SJSA1 (cell line): ENCODE measurements around the gene ZNF587B. TPM values are rescaled to one million over a fixed set of nuclear protein-coding genes. Genes with fewer than 3 reads are reported as not detected.
"Not testable (repeated sequence)": the region's sequence is repeated elsewhere in the genome, so short reads cannot be mapped to it uniquely, and the experiment has no call there.

Source experiments
- DNase-seq, 2 experiments: peaks; one replicate each; pipeline ENCODE4 v3.0.0-alpha.2; 2015 to 2020; ENCODE audit warnings: low spot score in 2 of 2, low read depth in 1 of 2
- H3K27ac ChIP-seq: fragments of 250-450 bp; sonication (Bioruptor Pico); 2 replicates; pipeline ENCODE4 v1.5.1; 2020; ENCODE audit warnings: mild to moderate bottlenecking, moderate library complexity
- H3K27me3 ChIP-seq: fragments of 250-450 bp; sonication (Bioruptor Pico); replicated peaks from 2 replicates; pipeline ENCODE4 v1.5.1; 2020; ENCODE audit warnings: mild to moderate bottlenecking, moderate library complexity
- H3K36me3 ChIP-seq: fragments of 250-450 bp; sonication (Bioruptor Pico); 2 replicates; pipeline ENCODE4 v1.5.1; 2020; ENCODE audit warnings: mild to moderate bottlenecking
- H3K4me1 ChIP-seq: fragments of 250-450 bp; sonication (Bioruptor Pico); replicated peaks from 2 replicates; pipeline ENCODE4 v1.6.1; 2021; ENCODE audit warnings: mild to moderate bottlenecking
- H3K4me3 ChIP-seq: fragments of 250-450 bp; sonication (Bioruptor Pico); 2 replicates; pipeline ENCODE4 v1.5.1; 2020; ENCODE audit warnings: mild to moderate bottlenecking
- H3K9me3 ChIP-seq: fragments of 250-450 bp; sonication (Bioruptor Pico); replicated peaks from 2 replicates; pipeline ENCODE4 v1.5.1; 2020; ENCODE audit warnings: mild to moderate bottlenecking
- total RNA-seq: library from RNA; depleted of rRNA; stranded (reverse); fragments of >200 nt; shearing (Covaris generic); gene quantifications from 2 replicates; pipeline ENCODE4 v1.2.3, GENCODE V29; 2014; rRNA removed

Gene ZNF587B
- total RNA-seq = 11.4 and 13.6 TPM in 2 replicates

DNA sequence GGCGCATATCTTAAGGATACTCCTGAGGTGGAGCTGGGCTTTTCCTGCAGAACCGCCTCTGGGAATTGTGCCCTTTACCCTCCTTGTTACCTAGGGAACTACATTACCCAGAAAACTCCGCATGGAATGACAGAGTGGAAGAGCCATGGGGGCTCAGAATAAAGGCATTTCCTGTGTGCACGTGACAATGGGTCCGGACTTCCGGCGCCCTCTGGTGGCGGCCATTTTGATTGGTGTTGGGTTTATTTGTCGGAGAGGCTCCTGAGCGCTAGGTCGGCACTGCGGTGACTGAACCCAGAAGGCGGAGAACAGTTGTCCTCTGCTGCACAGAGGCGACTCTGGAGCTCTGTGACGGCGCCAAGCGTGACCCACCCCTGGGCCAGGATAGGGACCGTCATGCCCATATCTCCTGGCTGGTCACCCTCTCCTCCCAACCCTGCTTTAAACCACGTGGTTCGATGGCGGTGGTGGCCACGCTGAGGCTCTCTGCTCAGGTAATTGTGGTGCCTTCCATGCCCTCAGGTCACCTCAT, at the start of gene ZNF587B:
Gene ZNF587B (plus strand): TSS at position 229 of the 532 bp plus-strand sequence. CDS start 230 bp downstream, at position 459.
- no peak within 1 kb of the TSS for H3K27ac ChIP-seq
- peaks cover 13% of the 10 kb centered on the region for H3K36me3 ChIP-seq
- peak; percentile 11 to 50 for DNase-seq
- H3K9me3 ChIP-seq = no peaks in the 10 kb centered on the region
- H3K4me1 ChIP-seq = no peaks in the 10 kb centered on the region
- H3K4me3 ChIP-seq = no peak within 1 kb of the TSS
- H3K27me3 ChIP-seq = no peaks in the 10 kb centered on the region

GRCh38 chr19:57786286-57786685, 43.8 kb upstream of the ZNF587B start:
- H3K27me3 ChIP-seq = no peaks in the 10 kb centered on the region
- no peak overlapping the region for H3K27ac ChIP-seq
- H3K9me3 ChIP-seq = peaks cover 41% of the 10 kb centered on the region
- H3K36me3 ChIP-seq = peaks cover 75% of the 10 kb centered on the region
- H3K4me1 ChIP-seq = no peaks in the 10 kb centered on the region
- no peak for DNase-seq
- no peak overlapping the region for H3K4me3 ChIP-seq

GRCh38 chr19:57786906-57787305, 43.2 kb upstream of the ZNF587B start:
- Histone ChIP-seq H3K9me3 (peaks cover 37% of the 10 kb centered on the region), H3K4me3 (no peak overlapping the region), H3K36me3 (peaks cover 74% of the 10 kb centered on the region), H3K27ac (no peak overlapping the region), H3K4me1 (no peaks in the 10 kb centered on the region), H3K27me3 (no peaks in the 10 kb centered on the region)
- no peak for DNase-seq

GRCh38 chr19:57788114-57788692, 41.9 kb upstream of the ZNF587B start:
- H3K36me3 ChIP-seq = peaks cover 72% of the 10 kb centered on the region
- no peak overlapping the region for H3K4me3 ChIP-seq
- DNase-seq = no peak
- no peak overlapping the region for H3K27ac ChIP-seq
- peaks cover 36% of the 10 kb centered on the region for H3K9me3 ChIP-seq
- no peaks in the 10 kb centered on the region for H3K4me1 ChIP-seq
- H3K27me3 ChIP-seq = no peaks in the 10 kb centered on the region

- no peak for DNase-seq
- H3K9me3 ChIP-seq = peaks cover 34% of the 10 kb centered on the region
- no peak overlapping the region for H3K4me3 ChIP-seq
- H3K4me1 ChIP-seq = no peaks in the 10 kb centered on the region
- no peak overlapping the region for H3K27ac ChIP-seq
- H3K27me3 ChIP-seq = no peaks in the 10 kb centered on the region
- peaks cover 69% of the 10 kb centered on the region for H3K36me3 ChIP-seq
These were observed 40.8 kb upstream of the ZNF587B start for GRCh38 chr19:57789288-57789687.

DNA sequence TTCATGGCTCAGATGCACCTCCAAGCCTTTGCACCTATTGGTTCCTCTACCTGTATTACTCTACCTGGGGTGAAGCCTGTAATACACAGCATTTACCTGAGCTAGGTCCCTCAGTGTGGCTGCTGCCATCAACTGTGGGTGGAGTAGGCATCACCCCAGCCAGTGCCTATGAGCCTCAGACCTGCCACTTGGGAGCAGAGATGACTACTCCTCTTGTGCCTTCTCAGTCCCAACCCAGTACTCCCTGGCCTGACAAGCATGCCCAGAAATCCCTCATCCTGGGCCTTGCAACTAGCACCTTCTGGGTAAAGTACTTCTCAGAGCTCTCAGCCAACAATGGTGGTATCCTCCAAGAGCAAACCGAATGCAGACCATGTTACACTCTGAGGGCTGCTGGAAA, 33.5 kb upstream of the ZNF587B start:
- not testable (repeated sequence) for H3K27ac ChIP-seq, H3K4me1 ChIP-seq, H3K9me3 ChIP-seq, H3K27me3 ChIP-seq, H3K4me3 ChIP-seq, DNase-seq
- peaks cover 33% of the 10 kb centered on the region for H3K36me3 ChIP-seq

DNA sequence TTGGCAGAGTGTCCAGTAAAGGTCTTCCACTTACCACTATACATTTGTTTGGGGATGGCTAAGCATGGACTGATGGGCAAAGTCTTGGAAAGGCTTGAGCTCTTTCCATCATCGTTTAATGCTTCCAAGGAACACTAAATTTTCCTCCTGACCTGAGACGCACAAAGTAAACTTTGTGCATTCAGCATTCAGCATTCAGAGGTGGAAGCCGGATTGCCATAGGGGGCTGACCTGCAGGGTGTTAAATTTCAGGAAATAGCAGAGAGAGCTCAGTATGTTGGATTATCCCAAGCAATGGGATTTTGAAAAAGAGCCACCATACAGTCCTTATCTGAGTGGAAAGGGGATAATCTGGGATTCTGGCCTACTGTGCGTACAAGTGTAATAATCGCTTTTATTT, 29.4 kb upstream of the ZNF587B start:
- no peak overlapping the region for H3K4me3 ChIP-seq
- no peak for DNase-seq

DNA sequence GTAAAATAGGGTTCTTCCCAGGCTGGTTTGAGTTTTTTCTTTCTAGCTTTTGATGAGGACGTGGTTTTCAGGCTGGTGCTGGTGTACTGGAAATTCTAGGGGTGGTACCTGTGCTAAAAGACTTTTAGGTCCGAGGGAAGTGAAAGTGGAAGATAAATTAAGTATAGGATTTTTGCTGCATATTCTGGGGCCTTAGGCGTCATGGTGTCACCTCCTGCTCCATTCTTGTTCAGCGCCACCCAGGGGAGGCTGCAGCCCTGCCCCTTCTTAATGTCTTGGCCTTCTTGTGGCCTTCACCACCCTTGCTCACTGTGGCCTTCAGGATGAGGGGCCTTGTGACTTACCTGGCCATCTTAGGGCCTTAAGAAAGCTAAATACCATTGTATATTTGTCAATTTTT, 27.8 kb upstream of the ZNF587B start:
- Histone ChIP-seq H3K4me3 (no peak overlapping the region), H3K4me1 (peaks cover 14% of the 10 kb centered on the region), H3K27ac (no peak overlapping the region), H3K27me3 (no peaks in the 10 kb centered on the region), H3K9me3 (no peaks in the 10 kb centered on the region), H3K36me3 (peaks cover 16% of the 10 kb centered on the region)
- no peak for DNase-seq

More for the DNA sequence above, 29.4 kb upstream of the ZNF587B start:
- no peak overlapping the region for H3K27ac ChIP-seq
- H3K36me3 ChIP-seq = peaks cover 17% of the 10 kb centered on the region
- H3K9me3 ChIP-seq = no peaks in the 10 kb centered on the region
- no peaks in the 10 kb centered on the region for H3K27me3 ChIP-seq
- peaks cover 14% of the 10 kb centered on the region for H3K4me1 ChIP-seq

GRCh38 chr19:57803265-57803593, 26.9 kb upstream of the ZNF587B start:
- Histone ChIP-seq H3K4me3 (peak overlapping the region; percentile 46), H3K27ac (peak overlapping the region; percentile 80), H3K9me3 (no peaks in the 10 kb centered on the region), H3K4me1 (peaks cover 14% of the 10 kb centered on the region), H3K36me3 (peaks cover 18% of the 10 kb centered on the region), H3K27me3 (no peaks in the 10 kb centered on the region)
- no peak for DNase-seq

DNA sequence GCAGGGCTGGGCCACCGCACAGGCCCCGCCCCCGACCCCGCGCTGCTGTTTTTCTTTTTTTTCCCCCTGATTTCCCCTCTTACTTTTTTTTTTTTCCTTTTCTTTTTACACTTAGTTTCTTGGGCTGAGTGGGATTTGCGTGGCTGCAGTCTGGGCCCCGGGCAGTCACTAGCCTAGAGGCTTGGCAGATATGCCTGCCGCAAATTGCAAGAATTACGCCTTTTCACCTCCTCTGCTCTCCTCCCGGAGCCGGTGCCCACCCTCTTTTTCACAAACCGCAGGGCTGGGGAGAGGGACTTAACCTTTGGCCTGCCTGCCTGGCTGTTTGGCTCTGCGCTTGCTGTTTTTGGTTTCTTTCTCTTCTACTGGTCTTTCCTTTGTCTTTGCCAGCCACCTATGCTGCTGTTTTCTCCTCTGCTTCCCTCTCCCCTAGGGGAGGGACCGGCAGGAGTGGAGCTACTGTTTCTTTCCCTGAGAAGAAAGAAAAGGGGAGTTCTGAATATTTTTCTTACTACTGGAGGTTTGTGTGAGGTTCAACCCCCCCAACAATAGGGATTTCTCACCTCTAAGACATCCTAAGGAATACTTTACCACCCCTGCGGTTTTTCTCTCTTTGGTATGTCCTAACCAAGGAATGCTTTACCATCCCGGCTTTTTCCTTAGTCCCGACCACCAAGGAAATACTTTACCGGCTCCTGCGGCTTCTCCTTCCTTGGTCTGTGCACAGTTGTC, 26.3 kb upstream of the ZNF587B start:
- no peaks in the 10 kb centered on the region for H3K27me3 ChIP-seq

DNA sequence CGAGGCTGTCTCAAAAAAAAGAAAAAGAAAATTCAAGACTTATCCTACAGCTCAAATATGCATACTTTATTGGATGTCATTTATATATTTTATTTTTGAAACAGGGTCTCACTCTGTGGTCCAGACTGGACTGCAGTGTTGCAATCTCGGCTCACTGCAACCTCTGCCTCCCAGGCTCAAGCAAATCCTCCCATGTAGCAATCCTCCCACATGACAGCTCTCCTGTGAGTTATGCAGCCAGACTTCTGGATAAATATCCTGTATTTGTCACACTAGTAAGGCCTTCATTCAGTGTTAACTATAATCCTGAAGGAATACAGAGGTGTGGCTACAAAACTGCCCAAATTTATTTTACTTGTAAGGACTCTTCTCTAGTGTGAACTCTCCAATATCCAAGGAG, 22.6 kb upstream of the ZNF587B start:
- H3K9me3 ChIP-seq = no peaks in the 10 kb centered on the region
- H3K36me3 ChIP-seq = peaks cover 11% of the 10 kb centered on the region
- peaks cover 8% of the 10 kb centered on the region for H3K4me1 ChIP-seq
- DNase-seq = no peak
- H3K4me3 ChIP-seq = no peak overlapping the region
- no peak overlapping the region for H3K27ac ChIP-seq
- H3K27me3 ChIP-seq = no peaks in the 10 kb centered on the region

More for the DNA sequence above, 26.3 kb upstream of the ZNF587B start:
- H3K9me3 ChIP-seq = no peaks in the 10 kb centered on the region
- peak; percentile 82 to 93 for DNase-seq
- H3K36me3 ChIP-seq = peaks cover 21% of the 10 kb centered on the region
- peak overlapping the region; percentile 80 for H3K27ac ChIP-seq
- H3K4me3 ChIP-seq = peak overlapping the region; percentile 46
- peaks cover 14% of the 10 kb centered on the region for H3K4me1 ChIP-seq

- not testable (repeated sequence) for DNase-seq, H3K4me3 ChIP-seq, H3K9me3 ChIP-seq, H3K27me3 ChIP-seq, H3K4me1 ChIP-seq, H3K27ac ChIP-seq
- peaks cover 13% of the 10 kb centered on the region for H3K36me3 ChIP-seq
These were observed 19.4 kb upstream of the ZNF587B start for GRCh38 chr19:57810410-57811295.

GRCh38 chr19:57812226-57812625, 17.9 kb upstream of the ZNF587B start:
- DNase-seq = no peak
- no peak overlapping the region for H3K4me3 ChIP-seq
- no peaks in the 10 kb centered on the region for H3K27me3 ChIP-seq
- H3K36me3 ChIP-seq = peaks cover 11% of the 10 kb centered on the region
- peaks cover 5% of the 10 kb centered on the region for H3K4me1 ChIP-seq
- H3K27ac ChIP-seq = no peak overlapping the region
- no peaks in the 10 kb centered on the region for H3K9me3 ChIP-seq
